ENCODE data around the gene SIGLEC7. TPM values are rescaled to one million over a fixed set of nuclear protein-coding genes. Genes with fewer than 3 reads are reported as not detected.
A peak's percentile ranks its signal among the peaks of the same experiment; 100 is the strongest.

SIGLEC7 gene
- polyA plus RNA-seq, 1 donor from 2014 or later = not detected

- Histone ChIP-seq H3K4me2 (ENCODE audit: low read length) (peak overlapping the region; percentile 83), H4K20me1 (ENCODE audit: insufficient read depth) (no peaks in the 10 kb centered on the region), H3K27ac (ENCODE audit: low read length) (peak overlapping the region; percentile 36), H3K27me3 (ENCODE audit: insufficient read depth, low read depth, low read length) (no peaks in the 10 kb centered on the region), H3K36me3 (ENCODE audit: insufficient read depth, low read length) (no peaks in the 10 kb centered on the region), H3K9me3 (ENCODE audit: low read length) (no peaks in the 10 kb centered on the region), H3K9ac (ENCODE audit: low read length) (peak overlapping the region; percentile 76), H3K4me3 (ENCODE audit: low read length) (peak overlapping the region; percentile 88), H3K79me2 (replicated peaks; ENCODE audit: insufficient read depth, low read length) (peaks cover 7% of the 10 kb centered on the region), H3F3A (ENCODE audit: insufficient read depth, low read length, poor library complexity, severe bottlenecking) (no peaks in the 10 kb centered on the region), H2AFZ (ENCODE audit: low read depth, low read length) (peak overlapping the region; percentile 62), H3K9me2 (ENCODE audit: insufficient read depth, low read length) (no peaks in the 10 kb centered on the region)
- no peak for TF ChIP-seq REST (IDR thresholded peaks at IDR 0.05; ENCODE audit: borderline replicate concordance)
Observed at GRCh38 chr19:51107406-51108065, 34.6 kb upstream of the SIGLEC7 start.

GRCh38 chr19:51108066-51108804 lies 33.9 kb upstream of the SIGLEC7 start, which contains the start of gene CTU1:
CTU1 (minus strand) TSS chr19:51108409; CDS start chr19:51104569, 3,840 bp downstream.
- H2AFZ ChIP-seq (ENCODE audit: low read depth, low read length) = peak within 1 kb of the TSS; percentile 88
- H3K9ac ChIP-seq (ENCODE audit: low read length) = peak within 1 kb of the TSS; percentile 76
- H3K27ac ChIP-seq (ENCODE audit: low read length) = peak within 1 kb of the TSS; percentile 81
- peaks cover 7% of the 10 kb centered on the region for H3K79me2 ChIP-seq (replicated peaks; ENCODE audit: insufficient read depth, low read length)
- peak within 1 kb of the TSS; percentile 88 for H3K4me3 ChIP-seq (ENCODE audit: low read length)
- H3K27me3 ChIP-seq (ENCODE audit: insufficient read depth, low read depth, low read length) = no peaks in the 10 kb centered on the region
- no peaks in the 10 kb centered on the region for H4K20me1 ChIP-seq (ENCODE audit: insufficient read depth)
- no peaks in the 10 kb centered on the region for H3F3A ChIP-seq (ENCODE audit: insufficient read depth, low read length, poor library complexity, severe bottlenecking)
- TF ChIP-seq SMC3 (conservative IDR thresholded peaks at IDR 0.05; ENCODE audit: poor library complexity) (no peak), CTCF (IDR thresholded peaks at IDR 0.05; ENCODE audit: poor library complexity, severe bottlenecking) (peak; percentile 42), MXI1 (conservative IDR thresholded peaks at IDR 0.05; ENCODE audit: poor library complexity, severe bottlenecking) (peak; percentile 98), EP300 (conservative IDR thresholded peaks at IDR 0.05; ENCODE audit: poor library complexity, severe bottlenecking) (peak; percentile 65), REST (IDR thresholded peaks at IDR 0.05; ENCODE audit: borderline replicate concordance) (no peak), POLR2AphosphoS5 (IDR thresholded peaks at IDR 0.05) (peak; percentile 52)
- no peaks in the 10 kb centered on the region for H3K9me3 ChIP-seq (ENCODE audit: low read length)
- no peaks in the 10 kb centered on the region for H3K9me2 ChIP-seq (ENCODE audit: insufficient read depth, low read length)
- H3K4me2 ChIP-seq (ENCODE audit: low read length) = peak within 1 kb of the TSS; percentile 83
- no peaks in the 10 kb centered on the region for H3K36me3 ChIP-seq (ENCODE audit: insufficient read depth, low read length)

Measured in neural cell (in vitro differentiated cells).